H1 (cell line): ENCODE data around the gene ABCA13. TPM values are rescaled to one million over a fixed set of nuclear protein-coding genes. Genes with fewer than 3 reads are reported as not detected.

Experiments
- CTCF ChIA-PET: fragments of 300-600 bp; sonication (Branson Sonifier 250); formaldehyde crosslinking; loops from one replicate; lab custom pipeline; 2021; ENCODE audit not compliant: partially characterized antibody; lab: Charles Lee
- POLR2A ChIA-PET: fragments of 300-600 bp; sonication (Branson Sonifier 250); formaldehyde crosslinking; loops from one replicate; lab custom pipeline; 2021; ENCODE audit warnings: inconsistent platforms; ENCODE audit not compliant: partially characterized antibody; lab: Charles Lee
- DNase-seq, 2 experiments: peaks; one replicate each; pipeline versions ENCODE4 v3.0.0 to v3.0.0-alpha.2; 2010 to 2022; ENCODE audit warnings: low spot score in 2 of 2, low read depth in 1 of 2, mixed read lengths in 1 of 2
- FAIRE-seq: peaks from 2 replicates; lab custom pipeline; 2011; peaks lifted over from hg19 to GRCh38; lab: Jason Lieb, UNC
- H2AFZ ChIP-seq: 2 replicates; pipeline ENCODE4 v1.8.1; 2012; ENCODE audit warnings: low read length, inconsistent platforms
- H2AK5ac ChIP-seq: 2 replicates; pipeline ENCODE4 v1.6.1; 2013; ENCODE audit warnings: low read depth, low read length
- H2BK120ac ChIP-seq: replicated peaks from 2 replicates; pipeline ENCODE3; 2013; ENCODE audit warnings: low read depth, low read length, inconsistent platforms
- H2BK12ac ChIP-seq: 2 replicates; pipeline ENCODE4 v1.6.1; 2013; ENCODE audit warnings: low read depth, low read length
- H2BK15ac ChIP-seq: 2 replicates; pipeline ENCODE4 v1.6.1; 2013; ENCODE audit warnings: low read length
- H2BK20ac ChIP-seq: 2 replicates; pipeline ENCODE4 v1.6.1; 2013; ENCODE audit warnings: low read length
- H2BK5ac ChIP-seq: 2 replicates; pipeline ENCODE4 v1.6.1; 2013; ENCODE audit warnings: low read depth, low read length
- H3K14ac ChIP-seq: 2 replicates; pipeline ENCODE4 v1.6.1; 2013; ENCODE audit warnings: inconsistent platforms; ENCODE audit not compliant: insufficient read length
- H3K18ac ChIP-seq: 2 replicates; pipeline ENCODE4 v1.6.1; 2013; ENCODE audit warnings: low read length; ENCODE audit errors: extremely low read depth
- H3K23ac ChIP-seq: 2 replicates; pipeline ENCODE4 v1.6.1; 2013; ENCODE audit warnings: inconsistent platforms; ENCODE audit not compliant: insufficient read length
- H3K23me2 ChIP-seq: 2 replicates; pipeline ENCODE4 v1.6.1; 2013; ENCODE audit warnings: low read depth, low read length
- H3K27ac ChIP-seq: 2 replicates; pipeline ENCODE4 v1.6.1; 2011; ENCODE audit warnings: low read depth, low read length, inconsistent platforms
- H3K27me3 ChIP-seq, 4 experiments: replicated peaks in 1 of 4; 1 replicate in 1 of 4; 2 replicates in 3 of 4; pipeline versions ENCODE4 v1.6.1 to v1.8.1; 2011 to 2013; ENCODE audit warnings: low read length in 3 of 4, mild to moderate bottlenecking in 3 of 4, inconsistent platforms in 2 of 4, mixed read lengths in 2 of 4, moderate library complexity in 1 of 4; ENCODE audit not compliant: control insufficient read depth in 3 of 4, insufficient read depth in 3 of 4; ENCODE audit errors: extremely low read depth in 1 of 4
- H3K36me3 ChIP-seq, 4 experiments: 2 replicates each; pipeline versions ENCODE4 v1.6.1 to v1.8.1; 2011 to 2013; ENCODE audit warnings: mild to moderate bottlenecking in 4 of 4, low read length in 3 of 4, moderate library complexity in 2 of 4, control low read depth in 1 of 4, inconsistent platforms in 1 of 4; ENCODE audit not compliant: insufficient read depth in 4 of 4, control insufficient read depth in 2 of 4
- H3K4ac ChIP-seq: replicated peaks from 2 replicates; pipeline ENCODE3; 2013; ENCODE audit warnings: low read length, low read depth, mixed read lengths, inconsistent platforms; ENCODE audit not compliant: insufficient read length
- H3K4me1 ChIP-seq, 4 experiments: replicated peaks in 1 of 4; 1 replicate in 1 of 4; 2 replicates in 3 of 4; pipeline versions ENCODE4 v1.6.1 to v1.8.1; 2011 to 2013; ENCODE audit warnings: low read length in 3 of 4, inconsistent platforms in 2 of 4, mixed read lengths in 1 of 4; ENCODE audit not compliant: insufficient read depth in 4 of 4, control insufficient read depth in 3 of 4
- H3K4me2 ChIP-seq, 2 experiments: 2 replicates each; pipeline versions ENCODE4 v1.6.1 to v1.8.1; 2011 to 2013; ENCODE audit warnings: low read depth in 2 of 2, low read length in 2 of 2, control low read depth in 1 of 2, inconsistent platforms in 1 of 2, mild to moderate bottlenecking in 1 of 2; ENCODE audit not compliant: insufficient read depth in 1 of 2
- H3K4me3 ChIP-seq, 4 experiments: fragments of 200-600, 300-600 bp in 1 of 4; sonication (generic), shearing (Covaris generic), sonication (Bioruptor Twin) in 1 of 4; 2 replicates each; pipeline versions ENCODE4 v1.5.1 to v1.8.1; 2011 to 2016; ENCODE audit warnings: low read length in 4 of 4, low read depth in 3 of 4, control low read depth in 2 of 4, inconsistent platforms in 2 of 4, mild to moderate bottlenecking in 2 of 4, mixed read lengths in 1 of 4, moderate library complexity in 1 of 4; ENCODE audit not compliant: insufficient read depth in 2 of 4; ENCODE audit errors: extremely low read depth in 1 of 4
- H3K56ac ChIP-seq: replicated peaks from 2 replicates; pipeline ENCODE3; 2013; ENCODE audit warnings: low read depth, mild to moderate bottlenecking, mixed read lengths, low read length, inconsistent platforms; ENCODE audit not compliant: insufficient read length
- H3K79me1 ChIP-seq: 2 replicates; pipeline ENCODE4 v1.6.1; 2013; ENCODE audit warnings: low read depth, low read length, control low read depth
- H3K79me2 ChIP-seq, 2 experiments: 2 replicates each; pipeline versions ENCODE4 v1.6.1 to v1.8.1; 2012 to 2013; ENCODE audit warnings: low read length in 2 of 2, mild to moderate bottlenecking in 2 of 2, inconsistent platforms in 1 of 2; ENCODE audit not compliant: insufficient read depth in 2 of 2, control insufficient read depth in 1 of 2
- H3K9ac ChIP-seq, 4 experiments: replicated peaks in 1 of 4; 1 replicate in 1 of 4; 2 replicates in 3 of 4; pipeline versions ENCODE4 v1.6.1 to v1.8.1; 2011 to 2013; ENCODE audit warnings: low read depth in 3 of 4, low read length in 3 of 4, control low read depth in 2 of 4, mild to moderate bottlenecking in 2 of 4, moderate library complexity in 2 of 4, inconsistent platforms in 1 of 4; ENCODE audit errors: extremely low read depth in 1 of 4
- H3K9me3 ChIP-seq, 2 experiments: 2 replicates each; pipeline versions ENCODE4 v1.6.1 to v1.8.1; 2012 to 2013; ENCODE audit warnings: mild to moderate bottlenecking in 2 of 2, moderate library complexity in 2 of 2, control low read depth in 1 of 2, inconsistent platforms in 1 of 2, low read depth in 1 of 2, low read length in 1 of 2, mixed read lengths in 1 of 2; ENCODE audit not compliant: insufficient read depth in 2 of 2
- H4K20me1 ChIP-seq, 2 experiments: replicated peaks in 1 of 2; 2 replicates each; pipeline versions ENCODE3 to v1.8.1; 2011 to 2013; ENCODE audit warnings: inconsistent platforms in 2 of 2, low read length in 2 of 2, mild to moderate bottlenecking in 1 of 2; ENCODE audit not compliant: insufficient read depth in 2 of 2, control insufficient read depth in 1 of 2
- H4K5ac ChIP-seq: 2 replicates; pipeline ENCODE4 v1.6.1; 2013; ENCODE audit warnings: low read length, low read depth, mixed read lengths, inconsistent platforms; ENCODE audit not compliant: insufficient read length
- H4K8ac ChIP-seq: 2 replicates; pipeline ENCODE4 v1.8.0; 2013; ENCODE audit warnings: mild to moderate bottlenecking, moderate library complexity, low read length, inconsistent platforms; ENCODE audit not compliant: insufficient read depth; ENCODE audit errors: extremely low read depth
- H4K91ac ChIP-seq: replicated peaks from 2 replicates; pipeline ENCODE3; 2013; ENCODE audit warnings: low read length, mixed read lengths, inconsistent platforms; ENCODE audit not compliant: insufficient read length
- CHD2 ChIP-seq: IDR thresholded peaks from 2 replicates; pipeline ENCODE4 v1.6.1; 2012; ENCODE audit warnings: low read length, improper control_type of control experiment
- CTBP2 ChIP-seq: IDR thresholded peaks from 2 replicates; pipeline ENCODE4 v1.7.0; 2011; ENCODE audit warnings: borderline replicate concordance, mild to moderate bottlenecking, moderate library complexity, mixed read lengths, low read length; ENCODE audit not compliant: insufficient read depth, insufficient read length
- JUND ChIP-seq: IDR thresholded peaks from 2 replicates; pipeline ENCODE4 v1.6.1; 2011; ENCODE audit warnings: mild to moderate bottlenecking, improper control_type of control experiment, low read length
- KDM4A ChIP-seq: IDR thresholded peaks from one replicate; pipeline ENCODE4 v1.7.1; 2012; ENCODE audit warnings: low read depth, mild to moderate bottlenecking, moderate library complexity, low read length, inconsistent platforms; ENCODE audit not compliant: severe bottlenecking
- PHF8 ChIP-seq: fragments of 200-600 bp; sonication (generic); conservative IDR thresholded peaks from 2 replicates; pipeline ENCODE4 v1.7.1; 2012; ENCODE audit warnings: low read depth, mild to moderate bottlenecking, inconsistent platforms, low read length, moderate library complexity
- POLR2A ChIP-seq, 2 experiments: IDR thresholded peaks; 1 replicate in 1 of 2; 2 replicates in 1 of 2; pipeline ENCODE4 v1.6.1; 2011; ENCODE audit warnings: low read depth in 2 of 2, low read length in 2 of 2, mild to moderate bottlenecking in 2 of 2; ENCODE audit errors: control extremely low read depth in 1 of 2
- RAD21 ChIP-seq, 2 experiments: IDR thresholded peaks in 1 of 2; conservative IDR thresholded peaks in 1 of 2; 2 replicates each; pipeline ENCODE4 v1.6.1; 2011; ENCODE audit warnings: low read depth in 2 of 2, low read length in 2 of 2, improper control_type of control experiment in 1 of 2, inconsistent platforms in 1 of 2, mild to moderate bottlenecking in 1 of 2, moderate library complexity in 1 of 2
- RBBP5 ChIP-seq: IDR thresholded peaks from 2 replicates; pipeline ENCODE4 v1.7.1; 2012; ENCODE audit warnings: low read depth, mild to moderate bottlenecking, inconsistent platforms, low read length, moderate library complexity, borderline replicate concordance
- SIN3A ChIP-seq, 2 experiments: IDR thresholded peaks in 1 of 2; conservative IDR thresholded peaks in 1 of 2; 2 replicates each; pipeline ENCODE4 v1.6.1; 2011 to 2012; ENCODE audit warnings: low read length in 2 of 2, improper control_type of control experiment in 1 of 2, low read depth in 1 of 2, mild to moderate bottlenecking in 1 of 2
- SP4 ChIP-seq: IDR thresholded peaks from 2 replicates; pipeline ENCODE4 v1.6.1; 2012; ENCODE audit warnings: low read length, inconsistent platforms
- SRF ChIP-seq: IDR thresholded peaks from 2 replicates; pipeline ENCODE4 v1.6.1; 2011; ENCODE audit warnings: mild to moderate bottlenecking, low read depth, low read length, moderate library complexity
- WGBS, 2 experiments: shearing (Covaris generic) in 1 of 2; methylation state at CpG; one replicate each; pipeline versions ENCODE4 v1.1.6 to v1.1.7; 2013 to 2015; ENCODE audit warnings: low lambda C conversion rate in 2 of 2, mixed read lengths in 2 of 2, inconsistent platforms in 1 of 2, low coverage in 1 of 2, missing lambda C conversion rate in 1 of 2; ENCODE audit not compliant: insufficient replicate concordance in 2 of 2, insufficient coverage in 1 of 2, insufficient read length in 1 of 2; ENCODE audit errors: extremely low coverage in 1 of 2, missing lambda C conversion rate in 1 of 2; 5-methylcytosine and 5-hydroxymethylcytosine counted together
- polyA plus RNA-seq, 7 experiments: library from polyadenylated mRNA; depleted of rRNA in 3 of 7; stranded (reverse) in 5 of 7; unstranded in 2 of 7; fragments of >200 nt in 5 of 7; fragments of 200-250 nt in 2 of 7; gene quantifications; 1 replicate in 5 of 7; 2 replicates in 1 of 7; 4 replicates in 1 of 7; pipeline versions ENCODE4 v1.2.1 to v1.2.3, GENCODE V29; 2011 to 2013; ENCODE audit warnings: missing spikeins in 2 of 7, mixed read lengths in 2 of 7
- total RNA-seq: library from RNA; stranded (reverse); fragmentation: NEBNext Ultra II Directional; extraction: Animal tissue kit (Norgen Biotek cat#: 25700); gene quantifications from 2 replicates; pipeline ENCODE4 v1.2.1, GENCODE V29; 2021
- TF ChIP-seq, protein P1 (sequence below): IDR thresholded peaks from 2 replicates; pipeline ENCODE4 v1.6.1; 2012; ENCODE audit warnings: low read length, inconsistent platforms

The ABCA13 gene
- total and polyA plus RNA-seq, 2 of the 8 experiments (the other 6 are each of a cell fraction or from before 2014, with no cell fraction given) = 0.07 to 0.09 TPM

DNA sequence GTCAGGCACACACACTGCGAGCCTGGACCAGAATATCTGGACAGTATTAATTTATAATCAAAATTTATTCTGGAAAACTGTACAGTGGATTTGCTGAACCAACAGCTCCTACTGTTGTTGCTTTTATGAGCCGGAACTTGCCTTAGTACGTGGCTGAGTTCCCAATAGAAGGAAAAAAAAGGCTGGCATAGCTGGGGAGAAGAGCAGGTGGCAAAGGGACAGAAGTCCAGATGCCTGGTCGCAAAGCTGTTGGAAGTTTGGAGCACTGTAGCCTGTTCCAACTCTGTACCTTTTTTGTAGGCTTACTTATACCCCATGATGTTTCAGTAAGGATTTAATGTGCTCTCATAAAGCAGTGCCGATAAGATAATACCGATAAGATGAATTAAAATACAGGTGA is 333.8 kb downstream of the ABCA13 start:
- H2AK5ac ChIP-seq = no peak overlapping the region
- H2AFZ ChIP-seq = no peak overlapping the region; the same call in 1 of the 2 replicates
- H2BK120ac ChIP-seq = no peak overlapping the region
- no peak overlapping the region for H3K4me2 ChIP-seq
- H3K4me1 ChIP-seq = no peaks in the 10 kb centered on the region
- H3K9ac ChIP-seq = no peak overlapping the region
- H3K14ac ChIP-seq = no peak overlapping the region
- no peaks in the 10 kb centered on the region for H3K23me2 ChIP-seq
- DNase-seq (no peak), FAIRE-seq (no peak)
- H4K91ac ChIP-seq = no peak overlapping the region
- H3K36me3 ChIP-seq = no peaks in the 10 kb centered on the region
- no peaks in the 10 kb centered on the region for H4K20me1 ChIP-seq
- WGBS, 2 experiments = 91% methylated on average over 6 of the region's 6 CpGs; no CpG with 5 or more reads in 1 of the 2 experiments
- no peak overlapping the region for H2BK20ac ChIP-seq
- H3K79me2 ChIP-seq = no peaks in the 10 kb centered on the region
- H3K27ac ChIP-seq = no peak overlapping the region
- no peak overlapping the region for H3K4me3 ChIP-seq
- no peak overlapping the region for H3K23ac ChIP-seq
- no peaks in the 10 kb centered on the region for H3K27me3 ChIP-seq
- no peaks in the 10 kb centered on the region for H3K79me1 ChIP-seq
- no peak overlapping the region for H2BK12ac ChIP-seq
- no peak overlapping the region for H4K8ac ChIP-seq
- H3K18ac ChIP-seq = no peak overlapping the region
- CTCF ChIA-PET = interaction anchor here (1.0 kb wide), 1 partner anchor 50 kb away, joined by 3 read pairs; no protein-coding TSS in a partner anchor
- H4K5ac ChIP-seq = no peak overlapping the region
- no peaks in the 10 kb centered on the region for H3K9me3 ChIP-seq
- no peak overlapping the region for H3K56ac ChIP-seq
- H2BK15ac ChIP-seq = no peak overlapping the region
- H3K4ac ChIP-seq = no peak overlapping the region
- POLR2A ChIA-PET = no interaction called here
- no peak overlapping the region for H2BK5ac ChIP-seq
- no peak for TF ChIP-seq PHF8
- TF ChIP-seq KDM4A = no peak
- no peak for TF ChIP-seq CTBP2
- TF ChIP-seq JUND = no peak
- no peak for TF ChIP-seq POLR2A (IDR thresholded peaks at IDR 0.05; ENCODE audit: control extremely low read depth in 1 of 2, low read depth in 2 of 2, low read length in 2 of 2)
- TF ChIP-seq SP4 = no peak
- no peak for TF ChIP-seq RBBP5
- no peak for TF ChIP-seq SIN3A (conservative IDR thresholded peaks at IDR 0.05 in 1 of 2, IDR thresholded peaks at IDR 0.05 in 1 of 2; ENCODE audit: low read depth in 1 of 2, low read length in 2 of 2)
- no peak for TF ChIP-seq CHD2
- TF ChIP-seq RAD21 (IDR thresholded peaks at IDR 0.05 in 1 of 2, conservative IDR thresholded peaks at IDR 0.05 in 1 of 2; ENCODE audit: low read depth in 2 of 2, low read length in 2 of 2) = no peak
- TF ChIP-seq, protein P1, sequence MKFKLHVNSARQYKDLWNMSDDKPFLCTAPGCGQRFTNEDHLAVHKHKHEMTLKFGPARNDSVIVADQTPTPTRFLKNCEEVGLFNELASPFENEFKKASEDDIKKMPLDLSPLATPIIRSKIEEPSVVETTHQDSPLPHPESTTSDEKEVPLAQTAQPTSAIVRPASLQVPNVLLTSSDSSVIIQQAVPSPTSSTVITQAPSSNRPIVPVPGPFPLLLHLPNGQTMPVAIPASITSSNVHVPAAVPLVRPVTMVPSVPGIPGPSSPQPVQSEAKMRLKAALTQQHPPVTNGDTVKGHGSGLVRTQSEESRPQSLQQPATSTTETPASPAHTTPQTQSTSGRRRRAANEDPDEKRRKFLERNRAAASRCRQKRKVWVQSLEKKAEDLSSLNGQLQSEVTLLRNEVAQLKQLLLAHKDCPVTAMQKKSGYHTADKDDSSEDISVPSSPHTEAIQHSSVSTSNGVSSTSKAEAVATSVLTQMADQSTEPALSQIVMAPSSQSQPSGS = no peak
- no peak for TF ChIP-seq SRF
